ENCODE measurements around the gene ALDH1A2.

ALDH1A2 gene

GRCh38 chr15:58002338-58003126, 63.0 kb downstream of the ALDH1A2 start:
- Histone ChIP-seq H3K9me3 (ENCODE audit: control insufficient read depth, insufficient read depth, low read depth, low read length) (no peaks in the 10 kb centered on the region; the same call in 1 of the 2 replicates), H3K36me3 (ENCODE audit: control insufficient read depth in 2 of 2, insufficient read depth in 1 of 2, low read length in 2 of 2) (no peaks in the 10 kb centered on the region), H3K4me3 (ENCODE audit: low read depth, low read length) (no peak overlapping the region), H3K4me1 (ENCODE audit: control insufficient read depth, insufficient read depth, low read length) (no peaks in the 10 kb centered on the region), H3K27ac (ENCODE audit: extremely low read depth, low read depth, low read length) (no peak overlapping the region)
- POLR2A ChIA-PET: no interaction called here
- CTCF ChIA-PET: interaction anchor here (0.7 kb wide), 1 partner anchor 18 kb away, joined by 3 read pairs; no protein-coding TSS in a partner anchor
- TF ChIP-seq ZNF26 (tag by site-specific recombination; IDR thresholded peaks at IDR 0.05) (no peak), ZNF521 (tag by site-specific recombination; IDR thresholded peaks at IDR 0.05) (no peak), ZNF394 (tag by site-specific recombination; IDR thresholded peaks at IDR 0.05; ENCODE audit: borderline replicate concordance) (no peak), ZNF292 (tag by site-specific recombination; IDR thresholded peaks at IDR 0.05; ENCODE audit: borderline replicate concordance, low read depth) (no peak), ZNF18 (tag by site-specific recombination; IDR thresholded peaks at IDR 0.05) (no peak), ZNF585B (tag by site-specific recombination; IDR thresholded peaks at IDR 0.05) (no peak), YY2 (tag by site-specific recombination; IDR thresholded peaks at IDR 0.05) (no peak), ZSCAN30 (tag by site-specific recombination; IDR thresholded peaks at IDR 0.05) (no peak), ZNF544 (tag by site-specific recombination; IDR thresholded peaks at IDR 0.05) (no peak), ZNF558 (tag by site-specific recombination; IDR thresholded peaks at IDR 0.05) (no peak), ZNF629 (tag by site-specific recombination; IDR thresholded peaks at IDR 0.05) (no peak), ZNF169 (tag by site-specific recombination; IDR thresholded peaks at IDR 0.05) (no peak), ZXDB (tag by site-specific recombination; IDR thresholded peaks at IDR 0.05) (no peak), SP2 (tag by site-specific recombination; IDR thresholded peaks at IDR 0.05) (no peak)
- TF ChIP-seq, protein P1, sequence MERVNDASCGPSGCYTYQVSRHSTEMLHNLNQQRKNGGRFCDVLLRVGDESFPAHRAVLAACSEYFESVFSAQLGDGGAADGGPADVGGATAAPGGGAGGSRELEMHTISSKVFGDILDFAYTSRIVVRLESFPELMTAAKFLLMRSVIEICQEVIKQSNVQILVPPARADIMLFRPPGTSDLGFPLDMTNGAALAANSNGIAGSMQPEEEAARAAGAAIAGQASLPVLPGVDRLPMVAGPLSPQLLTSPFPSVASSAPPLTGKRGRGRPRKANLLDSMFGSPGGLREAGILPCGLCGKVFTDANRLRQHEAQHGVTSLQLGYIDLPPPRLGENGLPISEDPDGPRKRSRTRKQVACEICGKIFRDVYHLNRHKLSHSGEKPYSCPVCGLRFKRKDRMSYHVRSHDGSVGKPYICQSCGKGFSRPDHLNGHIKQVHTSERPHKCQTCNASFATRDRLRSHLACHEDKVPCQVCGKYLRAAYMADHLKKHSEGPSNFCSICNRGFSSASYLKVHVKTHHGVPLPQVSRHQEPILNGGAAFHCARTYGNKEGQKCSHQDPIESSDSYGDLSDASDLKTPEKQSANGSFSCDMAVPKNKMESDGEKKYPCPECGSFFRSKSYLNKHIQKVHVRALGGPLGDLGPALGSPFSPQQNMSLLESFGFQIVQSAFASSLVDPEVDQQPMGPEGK (tag by site-specific recombination; IDR thresholded peaks at IDR 0.05): no peak
- TF ChIP-seq, protein P2, sequence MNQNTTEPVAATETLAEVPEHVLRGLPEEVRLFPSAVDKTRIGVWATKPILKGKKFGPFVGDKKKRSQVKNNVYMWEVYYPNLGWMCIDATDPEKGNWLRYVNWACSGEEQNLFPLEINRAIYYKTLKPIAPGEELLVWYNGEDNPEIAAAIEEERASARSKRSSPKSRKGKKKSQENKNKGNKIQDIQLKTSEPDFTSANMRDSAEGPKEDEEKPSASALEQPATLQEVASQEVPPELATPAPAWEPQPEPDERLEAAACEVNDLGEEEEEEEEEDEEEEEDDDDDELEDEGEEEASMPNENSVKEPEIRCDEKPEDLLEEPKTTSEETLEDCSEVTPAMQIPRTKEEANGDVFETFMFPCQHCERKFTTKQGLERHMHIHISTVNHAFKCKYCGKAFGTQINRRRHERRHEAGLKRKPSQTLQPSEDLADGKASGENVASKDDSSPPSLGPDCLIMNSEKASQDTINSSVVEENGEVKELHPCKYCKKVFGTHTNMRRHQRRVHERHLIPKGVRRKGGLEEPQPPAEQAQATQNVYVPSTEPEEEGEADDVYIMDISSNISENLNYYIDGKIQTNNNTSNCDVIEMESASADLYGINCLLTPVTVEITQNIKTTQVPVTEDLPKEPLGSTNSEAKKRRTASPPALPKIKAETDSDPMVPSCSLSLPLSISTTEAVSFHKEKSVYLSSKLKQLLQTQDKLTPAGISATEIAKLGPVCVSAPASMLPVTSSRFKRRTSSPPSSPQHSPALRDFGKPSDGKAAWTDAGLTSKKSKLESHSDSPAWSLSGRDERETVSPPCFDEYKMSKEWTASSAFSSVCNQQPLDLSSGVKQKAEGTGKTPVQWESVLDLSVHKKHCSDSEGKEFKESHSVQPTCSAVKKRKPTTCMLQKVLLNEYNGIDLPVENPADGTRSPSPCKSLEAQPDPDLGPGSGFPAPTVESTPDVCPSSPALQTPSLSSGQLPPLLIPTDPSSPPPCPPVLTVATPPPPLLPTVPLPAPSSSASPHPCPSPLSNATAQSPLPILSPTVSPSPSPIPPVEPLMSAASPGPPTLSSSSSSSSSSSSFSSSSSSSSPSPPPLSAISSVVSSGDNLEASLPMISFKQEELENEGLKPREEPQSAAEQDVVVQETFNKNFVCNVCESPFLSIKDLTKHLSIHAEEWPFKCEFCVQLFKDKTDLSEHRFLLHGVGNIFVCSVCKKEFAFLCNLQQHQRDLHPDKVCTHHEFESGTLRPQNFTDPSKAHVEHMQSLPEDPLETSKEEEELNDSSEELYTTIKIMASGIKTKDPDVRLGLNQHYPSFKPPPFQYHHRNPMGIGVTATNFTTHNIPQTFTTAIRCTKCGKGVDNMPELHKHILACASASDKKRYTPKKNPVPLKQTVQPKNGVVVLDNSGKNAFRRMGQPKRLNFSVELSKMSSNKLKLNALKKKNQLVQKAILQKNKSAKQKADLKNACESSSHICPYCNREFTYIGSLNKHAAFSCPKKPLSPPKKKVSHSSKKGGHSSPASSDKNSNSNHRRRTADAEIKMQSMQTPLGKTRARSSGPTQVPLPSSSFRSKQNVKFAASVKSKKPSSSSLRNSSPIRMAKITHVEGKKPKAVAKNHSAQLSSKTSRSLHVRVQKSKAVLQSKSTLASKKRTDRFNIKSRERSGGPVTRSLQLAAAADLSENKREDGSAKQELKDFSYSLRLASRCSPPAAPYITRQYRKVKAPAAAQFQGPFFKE (tag by site-specific recombination; IDR thresholded peaks at IDR 0.05; ENCODE audit: borderline replicate concordance): no peak
- TF ChIP-seq, protein P3, sequence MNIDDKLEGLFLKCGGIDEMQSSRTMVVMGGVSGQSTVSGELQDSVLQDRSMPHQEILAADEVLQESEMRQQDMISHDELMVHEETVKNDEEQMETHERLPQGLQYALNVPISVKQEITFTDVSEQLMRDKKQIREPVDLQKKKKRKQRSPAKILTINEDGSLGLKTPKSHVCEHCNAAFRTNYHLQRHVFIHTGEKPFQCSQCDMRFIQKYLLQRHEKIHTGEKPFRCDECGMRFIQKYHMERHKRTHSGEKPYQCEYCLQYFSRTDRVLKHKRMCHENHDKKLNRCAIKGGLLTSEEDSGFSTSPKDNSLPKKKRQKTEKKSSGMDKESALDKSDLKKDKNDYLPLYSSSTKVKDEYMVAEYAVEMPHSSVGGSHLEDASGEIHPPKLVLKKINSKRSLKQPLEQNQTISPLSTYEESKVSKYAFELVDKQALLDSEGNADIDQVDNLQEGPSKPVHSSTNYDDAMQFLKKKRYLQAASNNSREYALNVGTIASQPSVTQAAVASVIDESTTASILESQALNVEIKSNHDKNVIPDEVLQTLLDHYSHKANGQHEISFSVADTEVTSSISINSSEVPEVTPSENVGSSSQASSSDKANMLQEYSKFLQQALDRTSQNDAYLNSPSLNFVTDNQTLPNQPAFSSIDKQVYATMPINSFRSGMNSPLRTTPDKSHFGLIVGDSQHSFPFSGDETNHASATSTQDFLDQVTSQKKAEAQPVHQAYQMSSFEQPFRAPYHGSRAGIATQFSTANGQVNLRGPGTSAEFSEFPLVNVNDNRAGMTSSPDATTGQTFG (tag by site-specific recombination; IDR thresholded peaks at IDR 0.05; ENCODE audit: borderline replicate concordance): no peak
- TF ChIP-seq, protein P4, sequence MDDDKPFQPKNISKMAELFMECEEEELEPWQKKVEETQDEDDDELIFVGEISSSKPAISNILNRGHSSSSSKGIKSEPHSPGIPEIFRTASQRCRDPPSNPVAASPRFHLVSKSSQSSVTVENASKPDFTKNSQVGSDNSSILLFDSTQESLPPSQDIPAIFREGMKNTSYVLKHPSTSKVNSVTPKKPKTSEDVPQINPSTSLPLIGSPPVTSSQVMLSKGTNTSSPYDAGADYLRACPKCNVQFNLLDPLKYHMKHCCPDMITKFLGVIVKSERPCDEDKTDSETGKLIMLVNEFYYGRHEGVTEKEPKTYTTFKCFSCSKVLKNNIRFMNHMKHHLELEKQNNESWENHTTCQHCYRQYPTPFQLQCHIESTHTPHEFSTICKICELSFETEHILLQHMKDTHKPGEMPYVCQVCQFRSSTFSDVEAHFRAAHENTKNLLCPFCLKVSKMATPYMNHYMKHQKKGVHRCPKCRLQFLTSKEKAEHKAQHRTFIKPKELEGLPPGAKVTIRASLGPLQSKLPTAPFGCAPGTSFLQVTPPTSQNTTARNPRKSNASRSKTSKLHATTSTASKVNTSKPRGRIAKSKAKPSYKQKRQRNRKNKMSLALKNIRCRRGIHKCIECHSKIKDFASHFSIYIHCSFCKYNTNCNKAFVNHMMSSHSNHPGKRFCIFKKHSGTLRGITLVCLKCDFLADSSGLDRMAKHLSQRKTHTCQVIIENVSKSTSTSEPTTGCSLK (tag by site-specific recombination; IDR thresholded peaks at IDR 0.05): no peak
- TF ChIP-seq, protein P5, sequence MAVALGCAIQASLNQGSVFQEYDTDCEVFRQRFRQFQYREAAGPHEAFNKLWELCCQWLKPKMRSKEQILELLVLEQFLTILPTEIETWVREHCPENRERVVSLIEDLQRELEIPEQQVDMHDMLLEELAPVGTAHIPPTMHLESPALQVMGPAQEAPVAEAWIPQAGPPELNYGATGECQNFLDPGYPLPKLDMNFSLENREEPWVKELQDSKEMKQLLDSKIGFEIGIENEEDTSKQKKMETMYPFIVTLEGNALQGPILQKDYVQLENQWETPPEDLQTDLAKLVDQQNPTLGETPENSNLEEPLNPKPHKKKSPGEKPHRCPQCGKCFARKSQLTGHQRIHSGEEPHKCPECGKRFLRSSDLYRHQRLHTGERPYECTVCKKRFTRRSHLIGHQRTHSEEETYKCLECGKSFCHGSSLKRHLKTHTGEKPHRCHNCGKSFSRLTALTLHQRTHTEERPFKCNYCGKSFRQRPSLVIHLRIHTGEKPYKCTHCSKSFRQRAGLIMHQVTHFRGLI (tag by site-specific recombination; IDR thresholded peaks at IDR 0.05): no peak
